B cell (primary cell): ENCODE measurements around the gene MUC21.

ENCODE experiments used
- EZH2 ChIP-seq: IDR thresholded peaks from 2 replicates; pipeline ENCODE4 v1.6.1; 2012; ENCODE audit warnings: borderline replicate concordance, low read depth, mild to moderate bottlenecking, moderate library complexity, low read length; ENCODE audit not compliant: insufficient read depth, poor library complexity, severe bottlenecking
- TF ChIP-seq, protein P1 (sequence below): fragments of 200-600 bp; IDR thresholded peaks from one replicate; pipeline ENCODE4 v1.8.0; 2022; ENCODE audit warnings: antibody characterized with exemption, mild to moderate bottlenecking

DNA sequence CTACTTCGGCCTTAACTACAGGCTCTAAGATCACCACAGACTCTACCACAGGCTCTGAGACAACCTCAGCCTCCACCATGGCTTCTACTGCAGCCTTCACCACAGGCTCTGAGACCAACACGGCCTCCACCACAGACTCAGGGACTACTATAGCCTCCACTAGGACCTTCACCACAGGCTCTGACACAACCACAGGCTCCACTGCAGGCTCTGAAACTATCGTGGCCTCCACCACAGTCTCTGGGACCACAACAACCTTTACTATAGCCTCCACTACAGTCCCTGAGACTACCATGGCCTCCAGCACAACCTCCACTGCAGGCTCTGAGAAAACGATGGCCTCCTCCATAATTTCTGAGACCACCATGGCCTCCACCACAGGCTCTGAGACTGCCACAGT, 42.1 kb downstream of the MUC21 start:
- TF ChIP-seq, protein P1, sequence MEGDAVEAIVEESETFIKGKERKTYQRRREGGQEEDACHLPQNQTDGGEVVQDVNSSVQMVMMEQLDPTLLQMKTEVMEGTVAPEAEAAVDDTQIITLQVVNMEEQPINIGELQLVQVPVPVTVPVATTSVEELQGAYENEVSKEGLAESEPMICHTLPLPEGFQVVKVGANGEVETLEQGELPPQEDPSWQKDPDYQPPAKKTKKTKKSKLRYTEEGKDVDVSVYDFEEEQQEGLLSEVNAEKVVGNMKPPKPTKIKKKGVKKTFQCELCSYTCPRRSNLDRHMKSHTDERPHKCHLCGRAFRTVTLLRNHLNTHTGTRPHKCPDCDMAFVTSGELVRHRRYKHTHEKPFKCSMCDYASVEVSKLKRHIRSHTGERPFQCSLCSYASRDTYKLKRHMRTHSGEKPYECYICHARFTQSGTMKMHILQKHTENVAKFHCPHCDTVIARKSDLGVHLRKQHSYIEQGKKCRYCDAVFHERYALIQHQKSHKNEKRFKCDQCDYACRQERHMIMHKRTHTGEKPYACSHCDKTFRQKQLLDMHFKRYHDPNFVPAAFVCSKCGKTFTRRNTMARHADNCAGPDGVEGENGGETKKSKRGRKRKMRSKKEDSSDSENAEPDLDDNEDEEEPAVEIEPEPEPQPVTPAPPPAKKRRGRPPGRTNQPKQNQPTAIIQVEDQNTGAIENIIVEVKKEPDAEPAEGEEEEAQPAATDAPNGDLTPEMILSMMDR = no peak
- TF ChIP-seq EZH2 = no peak
